HG03066 (cell line): Measurements from ENCODE around the gene CKAP2L.
A peak's percentile ranks its signal among the peaks of the same experiment; 100 is the strongest.

Experiments
- ATAC-seq: cut with Tn5 transposase; IDR thresholded peaks from one replicate; pipeline ENCODE4 v1.9.1; 2021; ENCODE audit warnings: low read depth; ENCODE audit not compliant: unreplicated experiment

CKAP2L gene

GRCh38 chr2:112764071-112765044, at the start of gene CKAP2L:
TSS of gene CKAP2L (minus strand) at chr2:112764609. CDS start at chr2:112764598, 11 bp downstream.
- peak; percentile 96 for ATAC-seq

GRCh38 chr2:112813280-112813966, 49.0 kb upstream of the CKAP2L start:
- no peak for ATAC-seq

- peak; percentile 65 for ATAC-seq
Observed at GRCh38 chr2:112812318-112813267, 48.2 kb upstream of the CKAP2L start.

GRCh38 chr2:112811841-112812306, 47.5 kb upstream of the CKAP2L start:
- no peak for ATAC-seq

GRCh38 chr2:112811276-112811831, 46.9 kb upstream of the CKAP2L start:
- no peak for ATAC-seq

GRCh38 chr2:112809112-112809511, 44.7 kb upstream of the CKAP2L start:
- no peak for ATAC-seq

GRCh38 chr2:112807233-112807807, 42.9 kb upstream of the CKAP2L start:
- ATAC-seq, result no peak

GRCh38 chr2:112805542-112805941, 41.1 kb upstream of the CKAP2L start:
- peak; percentile 78 for ATAC-seq

GRCh38 chr2:112803691-112804521, 39.5 kb upstream of the CKAP2L start:
- peak; percentile 50 for ATAC-seq

- no peak for ATAC-seq
Observed at GRCh38 chr2:112800881-112801583, 36.6 kb upstream of the CKAP2L start.

- no peak for ATAC-seq
Observed at GRCh38 chr2:112798979-112799975, 34.9 kb upstream of the CKAP2L start.

GRCh38 chr2:112796486-112796885, 32.1 kb upstream of the CKAP2L start:
- no peak for ATAC-seq

GRCh38 chr2:112795774-112796173, 31.4 kb upstream of the CKAP2L start:
- no peak for ATAC-seq

- no peak for ATAC-seq
Observed at GRCh38 chr2:112794841-112795240, 30.4 kb upstream of the CKAP2L start.

GRCh38 chr2:112794131-112794733, 29.8 kb upstream of the CKAP2L start:
- ATAC-seq, result peak; percentile 60

- ATAC-seq, result no peak
Observed at GRCh38 chr2:112793449-112793978, 29.1 kb upstream of the CKAP2L start.
